Measurements from ENCODE around the gene DIDO1. TPM values are rescaled to one million over a fixed set of nuclear protein-coding genes. Genes with fewer than 3 reads are reported as not detected.
"Not testable (repeated sequence)": the region's sequence is repeated elsewhere in the genome, so short reads cannot be mapped to it uniquely, and the experiment has no call there.

Gene DIDO1
- total RNA-seq, 1 donor from 2014 or later = 37.9 TPM

- H3K36me3 ChIP-seq (ENCODE audit: control insufficient read depth, insufficient read depth, low read length) = no peaks in the 10 kb centered on the region
- no peaks in the 10 kb centered on the region for H3K27me3 ChIP-seq (ENCODE audit: control insufficient read depth, insufficient read depth, low read length)
- TF ChIP-seq CTCF (IDR thresholded peaks at IDR 0.05; ENCODE audit: insufficient read depth, low read length, poor library complexity, severe bottlenecking) = no peak
- DNase-seq (ENCODE audit: low read depth) = no peak
- H3K4me3 ChIP-seq (ENCODE audit: low read depth, low read length) = no peak overlapping the region
Observed at GRCh38 chr20:62856931-62857619, 69.2 kb downstream of the DIDO1 start.

- TF ChIP-seq CTCF (IDR thresholded peaks at IDR 0.05; ENCODE audit: insufficient read depth, low read length, poor library complexity, severe bottlenecking) = no peak
Observed at GRCh38 chr20:62855120-62855519, 71.2 kb downstream of the DIDO1 start.

GRCh38 chr20:62854121-62854520, 72.2 kb downstream of the DIDO1 start:
- DNase-seq (ENCODE audit: low read depth) = no peak
- H3K27me3 ChIP-seq (ENCODE audit: control insufficient read depth, insufficient read depth, low read length) = no peaks in the 10 kb centered on the region
- no peak overlapping the region for H3K4me3 ChIP-seq (ENCODE audit: low read depth, low read length)
- H3K36me3 ChIP-seq (ENCODE audit: control insufficient read depth, insufficient read depth, low read length) = no peaks in the 10 kb centered on the region
- TF ChIP-seq CTCF (IDR thresholded peaks at IDR 0.05; ENCODE audit: insufficient read depth, low read length, poor library complexity, severe bottlenecking) = no peak

More at GRCh38 chr20:62855120-62855519, 71.2 kb downstream of the DIDO1 start:
- H3K36me3 ChIP-seq (ENCODE audit: control insufficient read depth, insufficient read depth, low read length) = no peaks in the 10 kb centered on the region
- DNase-seq (ENCODE audit: low read depth) = no peak
- no peak overlapping the region for H3K4me3 ChIP-seq (ENCODE audit: low read depth, low read length)
- H3K27me3 ChIP-seq (ENCODE audit: control insufficient read depth, insufficient read depth, low read length) = no peaks in the 10 kb centered on the region

- H3K4me3 ChIP-seq (ENCODE audit: low read depth, low read length); H3K27me3 ChIP-seq (ENCODE audit: control insufficient read depth, insufficient read depth, low read length); DNase-seq (ENCODE audit: low read depth); H3K36me3 ChIP-seq (ENCODE audit: control insufficient read depth, insufficient read depth, low read length): not testable (repeated sequence)
Observed at GRCh38 chr20:62853304-62853703, 73.0 kb downstream of the DIDO1 start.

GRCh38 chr20:62852841-62853240, 73.5 kb downstream of the DIDO1 start:
- no peaks in the 10 kb centered on the region for H3K36me3 ChIP-seq (ENCODE audit: control insufficient read depth, insufficient read depth, low read length)
- H3K27me3 ChIP-seq (ENCODE audit: control insufficient read depth, insufficient read depth, low read length) = no peaks in the 10 kb centered on the region
- no peak overlapping the region for H3K4me3 ChIP-seq (ENCODE audit: low read depth, low read length)
- TF ChIP-seq CTCF (IDR thresholded peaks at IDR 0.05; ENCODE audit: insufficient read depth, low read length, poor library complexity, severe bottlenecking) = no peak
- no peak for DNase-seq (ENCODE audit: low read depth)

GRCh38 chr20:62852196-62852595, 74.1 kb downstream of the DIDO1 start:
- Histone ChIP-seq H3K4me3 (ENCODE audit: low read depth, low read length) (no peak overlapping the region), H3K27me3 (ENCODE audit: control insufficient read depth, insufficient read depth, low read length) (no peaks in the 10 kb centered on the region), H3K36me3 (ENCODE audit: control insufficient read depth, insufficient read depth, low read length) (no peaks in the 10 kb centered on the region)
- no peak for DNase-seq (ENCODE audit: low read depth)
- TF ChIP-seq CTCF (IDR thresholded peaks at IDR 0.05; ENCODE audit: insufficient read depth, low read length, poor library complexity, severe bottlenecking) = no peak

All from kidney epithelial cell (primary cell).